HG03565 (cell line): ENCODE data around the gene GSTM2.

ENCODE experiments used
- ATAC-seq: cut with Tn5 transposase; IDR thresholded peaks from one replicate; pipeline ENCODE4 v1.9.1; 2021; ENCODE audit warnings: mild to moderate bottlenecking, moderate library complexity; ENCODE audit not compliant: unreplicated experiment

GSTM2 gene

GRCh38 chr1:109629372-109630030 lies 38.4 kb upstream of the GSTM2 start:
- ATAC-seq, result no peak

GRCh38 chr1:109630081-109630897 lies 37.6 kb upstream of the GSTM2 start:
- ATAC-seq, result no peak

GRCh38 chr1:109630898-109631512 lies 36.9 kb upstream of the GSTM2 start:
- no peak for ATAC-seq

- ATAC-seq, result no peak
These were observed 36.0 kb upstream of the GSTM2 start for GRCh38 chr1:109631513-109632505.

DNA sequence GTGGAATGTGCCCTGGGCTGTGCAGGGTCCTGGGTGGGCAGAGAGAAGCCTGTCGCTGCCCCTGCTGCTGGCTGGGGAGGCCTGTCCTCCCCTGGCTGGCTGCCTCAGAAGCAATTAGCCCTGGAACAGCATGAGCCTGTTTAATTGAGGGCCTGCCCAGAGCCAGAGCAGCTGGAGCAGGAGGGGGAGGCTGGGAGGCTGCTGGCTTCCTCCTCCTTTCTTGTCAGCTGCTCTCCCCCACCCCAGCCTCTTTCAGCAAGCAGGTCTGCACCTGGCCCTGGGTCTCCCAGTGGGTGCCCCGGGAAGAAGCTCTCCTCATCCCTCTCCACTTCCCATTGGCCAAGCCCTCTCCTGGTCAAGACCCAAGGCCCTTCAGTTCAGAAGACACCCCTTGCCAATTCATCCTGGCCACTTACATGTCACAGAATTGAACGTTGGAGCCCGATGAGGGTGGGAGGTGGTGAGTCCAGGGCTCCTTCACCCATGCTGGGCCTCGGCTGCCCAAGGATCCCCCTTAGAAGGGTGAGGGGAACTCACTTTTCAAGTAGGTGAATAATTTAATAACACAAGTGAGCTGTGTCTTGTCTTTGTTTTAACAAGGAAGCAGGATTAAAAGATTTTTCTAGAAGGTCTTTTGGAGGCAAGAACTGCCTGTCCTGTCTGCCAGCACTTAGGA lies 35.0 kb upstream of the GSTM2 start:
- ATAC-seq, result no peak

GRCh38 chr1:109634292-109634691 lies 33.6 kb upstream of the GSTM2 start:
- ATAC-seq, result no peak

DNA sequence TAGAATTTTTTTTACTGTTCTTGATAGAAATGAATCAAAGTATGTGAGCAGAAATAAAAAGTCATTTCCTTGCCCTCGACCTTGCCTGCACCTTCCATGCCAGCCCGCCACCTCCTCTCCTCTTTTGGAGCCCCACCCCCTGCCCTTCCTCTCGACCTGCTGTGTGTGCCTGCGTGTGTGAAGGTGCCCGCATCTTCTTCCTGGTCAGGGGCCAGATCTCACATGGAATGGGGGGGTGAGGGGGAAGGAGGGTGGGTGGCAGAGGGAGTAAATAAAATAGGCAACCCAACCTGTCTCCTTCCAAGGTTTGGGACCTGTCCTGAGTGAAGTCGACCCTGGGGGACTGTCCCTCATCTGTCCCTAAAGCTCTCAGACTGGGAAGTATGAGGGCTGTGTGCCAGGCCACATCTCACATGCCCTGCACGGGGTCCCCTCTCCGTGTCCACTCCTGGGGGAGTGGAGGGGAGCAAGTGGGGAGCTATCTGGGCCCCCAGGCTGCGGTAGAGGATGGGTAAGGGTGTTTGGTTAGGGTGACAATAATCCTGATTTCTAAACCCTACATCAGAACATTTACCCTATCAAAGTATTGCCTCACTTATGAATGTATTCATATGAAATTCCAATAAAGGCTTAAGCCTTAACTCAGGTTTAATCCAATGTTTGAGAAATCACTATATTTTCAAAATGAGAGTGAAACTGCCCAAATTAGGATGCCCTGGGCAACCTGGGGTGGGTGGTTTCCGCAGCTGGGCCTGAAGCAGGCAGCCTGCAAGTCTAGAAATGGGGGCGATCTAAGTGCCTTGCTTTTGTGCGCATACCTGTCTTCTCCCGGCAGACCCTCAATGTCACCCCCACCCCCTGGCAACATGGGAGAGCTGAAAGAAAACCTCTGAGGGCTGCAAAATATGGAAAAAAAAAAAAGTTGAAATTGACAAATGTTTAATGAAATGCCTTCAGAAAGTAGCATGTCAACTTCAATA lies 32.8 kb upstream of the GSTM2 start:
- ATAC-seq, result no peak

DNA sequence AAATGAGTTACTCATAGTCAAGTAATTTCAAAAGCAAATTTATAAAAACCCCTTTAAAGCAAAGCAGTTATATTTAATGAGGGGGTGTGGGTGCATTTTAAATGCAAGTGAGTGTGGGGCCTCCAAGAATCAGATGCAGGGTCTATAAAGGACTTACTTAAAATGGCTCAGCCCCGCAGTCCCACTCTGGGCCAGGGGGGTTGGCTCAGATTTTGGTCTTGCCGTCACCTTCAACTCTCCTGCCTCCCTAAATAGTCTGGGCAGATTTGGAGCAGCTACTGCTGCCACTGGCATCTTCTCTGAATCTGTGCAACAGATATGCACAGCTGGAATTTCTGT lies 32.0 kb upstream of the GSTM2 start:
- no peak for ATAC-seq

DNA sequence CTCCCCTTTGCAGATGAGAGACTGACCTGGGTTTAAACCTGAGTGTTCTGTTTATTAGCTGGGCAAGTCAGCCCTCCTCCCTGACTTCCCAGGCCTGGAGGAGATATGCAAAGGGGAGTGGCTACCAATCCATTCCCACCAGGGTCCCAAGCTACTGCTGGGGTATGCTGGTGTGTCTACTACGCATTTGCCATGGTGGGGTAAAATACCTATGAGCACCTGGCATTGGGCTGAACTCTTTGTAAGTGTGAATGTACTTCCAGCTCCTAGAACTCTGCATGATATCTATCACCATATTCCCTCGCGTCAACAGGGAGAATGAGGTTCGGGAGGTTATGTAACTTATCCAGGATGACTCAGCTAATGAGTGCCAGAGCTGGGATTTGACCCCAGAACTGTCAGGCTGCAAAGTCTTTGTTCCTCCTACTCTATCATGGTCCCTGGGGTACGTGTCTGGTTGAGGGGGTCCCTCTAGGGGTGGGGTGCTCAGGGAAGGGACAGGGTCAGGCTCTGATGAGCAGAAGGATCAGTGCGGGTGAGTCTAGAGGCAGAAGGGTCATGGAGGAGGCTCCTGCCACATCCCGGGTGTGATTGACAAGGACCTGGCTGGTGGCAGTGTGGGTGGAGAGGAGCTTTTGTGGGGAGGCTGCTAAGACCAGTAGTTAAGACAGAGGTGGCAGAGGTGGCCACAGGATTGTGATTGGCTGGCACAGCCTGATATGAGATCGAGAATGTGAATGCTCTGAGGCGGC lies 31.5 kb upstream of the GSTM2 start:
- ATAC-seq, result no peak

GRCh38 chr1:109637446-109637845 lies 30.4 kb upstream of the GSTM2 start:
- ATAC-seq, result no peak

DNA sequence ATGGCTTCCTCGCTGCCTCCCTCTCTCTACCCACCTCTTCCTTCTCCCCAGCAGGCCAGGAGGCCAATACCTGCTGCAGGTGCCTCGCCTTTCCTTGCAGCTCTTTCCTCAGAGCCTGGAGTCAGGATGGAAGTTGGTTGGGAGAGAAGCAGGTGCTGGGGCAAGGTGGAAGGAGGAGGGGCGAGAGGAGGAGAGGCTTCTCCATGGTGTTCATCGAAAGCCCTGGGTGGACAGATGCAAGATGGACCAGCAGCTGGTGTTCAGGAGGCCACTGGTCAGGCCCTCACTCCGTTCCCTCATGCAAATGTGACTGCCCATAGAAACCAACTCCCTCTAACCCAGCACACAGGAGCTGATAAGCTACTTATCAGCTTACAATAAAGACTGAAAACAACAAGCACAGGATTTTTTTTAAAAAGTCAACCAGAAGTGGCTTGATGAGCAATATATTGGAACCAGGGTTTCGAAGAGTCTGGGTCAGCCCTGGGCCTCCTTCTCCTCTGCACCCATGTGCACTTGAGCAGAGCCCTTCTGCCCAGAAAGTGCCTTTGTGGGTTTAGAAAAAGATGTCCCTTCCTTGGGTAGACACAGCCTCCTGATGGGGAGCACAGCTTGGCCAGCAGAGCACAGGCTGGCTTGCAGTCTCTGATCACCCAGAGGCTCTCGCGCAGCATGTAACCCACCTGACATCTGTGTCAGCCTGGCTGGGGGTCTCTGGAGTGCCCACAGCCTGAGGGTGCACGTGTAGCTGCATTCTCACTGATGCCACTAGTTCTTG lies 28.6 kb upstream of the GSTM2 start:
- no peak for ATAC-seq

DNA sequence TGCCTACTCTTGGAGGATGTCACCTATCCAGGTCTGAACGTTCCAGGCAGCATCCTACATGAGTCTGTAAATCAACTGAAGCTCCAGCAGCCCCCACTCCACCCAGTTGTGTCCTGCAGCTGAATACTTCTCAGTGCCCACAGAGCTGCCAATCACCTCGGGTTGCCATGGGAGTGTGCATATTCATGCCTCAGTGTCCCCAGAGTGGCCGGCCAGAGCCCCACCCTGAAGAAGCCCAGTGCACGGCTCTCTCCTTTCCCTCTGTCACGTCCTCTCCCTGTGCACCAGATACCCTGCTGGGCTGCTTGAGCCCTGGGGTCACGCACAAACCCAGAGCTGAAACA lies 28.0 kb upstream of the GSTM2 start:
- no peak for ATAC-seq

GRCh38 chr1:109640285-109640865 lies 27.5 kb upstream of the GSTM2 start:
- ATAC-seq, result no peak

GRCh38 chr1:109641078-109641740 lies 26.6 kb upstream of the GSTM2 start:
- no peak for ATAC-seq

DNA sequence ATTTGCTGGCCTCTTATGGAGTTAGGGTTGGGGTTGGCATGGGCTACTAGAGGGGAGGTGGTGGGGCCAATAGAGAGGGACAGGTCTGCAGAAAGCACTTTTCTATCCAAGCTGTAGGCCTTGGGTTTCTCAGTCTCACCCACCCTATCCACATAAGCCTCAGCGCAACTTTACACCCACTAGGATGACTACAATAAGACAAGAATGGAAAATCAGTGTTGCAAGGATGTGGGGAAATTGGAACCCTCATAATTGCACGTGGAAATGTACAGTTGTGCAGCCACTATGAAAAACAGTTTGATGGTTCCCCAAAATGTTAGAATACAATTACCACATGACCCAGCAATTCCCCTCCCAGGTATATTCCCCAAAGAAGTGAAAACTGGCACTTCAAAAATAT lies 26.0 kb upstream of the GSTM2 start:
- no peak for ATAC-seq

DNA sequence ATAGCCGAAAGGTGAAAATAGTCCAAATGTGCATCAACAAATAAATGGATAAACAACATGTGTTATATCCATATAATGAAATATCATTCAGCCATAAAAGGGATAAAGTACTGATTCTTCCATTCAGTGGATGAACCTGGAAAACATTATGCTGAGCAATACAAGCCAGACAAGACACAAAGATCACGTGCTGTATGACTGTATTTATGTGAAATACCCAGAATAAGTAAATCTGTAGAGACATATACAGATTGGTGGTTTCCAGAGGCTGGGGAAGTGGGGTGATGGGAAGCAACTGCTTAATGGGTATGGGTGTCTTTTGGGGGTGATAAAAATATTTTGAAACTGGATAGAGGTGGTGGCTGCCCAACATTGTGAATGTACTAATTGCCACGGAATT lies 25.2 kb upstream of the GSTM2 start:
- no peak for ATAC-seq
